HG02678 (cell line): ENCODE results near the gene ENOX1.
"Not testable (repeated sequence)": the region's sequence is repeated elsewhere in the genome, so short reads cannot be mapped to it uniquely, and the experiment has no call there.

Experiments
- ATAC-seq: cut with Tn5 transposase; IDR thresholded peaks from one replicate; pipeline ENCODE4 v1.9.1; 2021; ENCODE audit warnings: mild to moderate bottlenecking, moderate library complexity; ENCODE audit not compliant: unreplicated experiment

The ENOX1 gene

DNA sequence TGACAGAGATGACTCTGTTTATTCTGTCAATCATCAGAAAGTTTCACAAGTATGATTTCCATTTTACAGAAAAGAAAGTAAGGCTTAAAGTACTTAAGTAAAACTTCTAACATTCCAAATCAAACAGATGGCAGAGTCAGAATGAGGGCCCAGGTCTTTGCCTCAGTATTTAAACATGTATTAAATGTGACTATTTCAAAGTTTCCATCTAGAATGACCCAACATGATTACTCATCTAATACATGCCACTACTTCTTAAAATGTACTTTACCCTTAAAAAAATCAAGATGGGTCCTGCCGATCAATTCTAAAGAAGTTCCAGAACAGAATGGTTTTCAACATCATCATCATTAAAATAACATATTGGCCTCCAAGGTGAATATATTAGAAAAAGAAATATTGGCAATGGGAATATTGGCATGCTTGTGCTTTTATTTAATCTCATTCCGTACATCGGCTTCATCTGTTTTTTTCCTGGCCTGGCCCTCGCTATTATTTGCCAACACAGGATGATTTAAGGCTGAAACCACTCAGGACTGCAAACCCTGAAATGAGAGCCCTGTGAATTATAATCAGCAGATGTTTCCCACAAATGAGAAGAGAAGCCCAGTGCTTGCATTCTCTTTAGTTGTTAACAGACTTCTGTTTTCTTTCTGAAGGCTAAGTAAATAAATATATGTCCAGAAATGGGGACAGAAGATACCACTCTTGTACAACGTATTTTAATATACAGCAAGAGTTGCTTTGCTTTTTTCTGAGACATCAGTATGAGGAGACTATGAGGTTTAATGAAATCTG, 423.4 kb downstream of the ENOX1 start:
- no peak for ATAC-seq

- no peak for ATAC-seq
Observed at GRCh38 chr13:43362556-43362955, 424.2 kb downstream of the ENOX1 start.

DNA sequence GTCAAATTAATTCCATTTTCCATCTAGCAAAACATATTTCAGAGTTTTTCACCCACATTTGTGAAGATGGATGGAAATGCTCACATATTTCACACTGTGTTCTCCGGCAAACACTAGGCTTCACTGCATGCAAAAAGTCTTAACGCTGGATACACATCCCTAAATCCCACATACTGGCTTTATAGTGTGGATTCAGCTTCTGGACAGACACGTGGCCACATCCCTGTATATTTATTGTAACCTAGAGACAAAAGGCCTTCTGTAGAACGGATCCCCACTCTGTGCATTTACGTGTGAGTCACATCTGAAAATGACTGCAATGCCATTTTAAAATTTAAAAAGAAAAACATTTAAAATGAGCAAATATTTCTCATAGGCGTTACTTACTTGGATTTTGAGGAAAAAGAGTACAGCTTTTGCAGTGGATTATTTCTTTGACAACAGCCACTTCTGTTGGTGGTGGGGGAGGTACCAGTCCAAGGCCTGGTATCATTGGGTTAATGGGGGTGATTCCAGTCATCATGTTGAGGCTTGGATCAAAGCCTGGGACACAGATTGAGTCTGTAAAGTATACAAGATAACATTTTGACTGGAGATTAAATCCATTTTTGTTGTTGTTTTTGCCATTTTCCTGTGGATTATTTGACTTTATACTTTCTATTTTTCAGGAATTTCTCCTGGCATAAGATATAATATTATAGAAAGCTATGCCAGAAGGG, 425.7 kb downstream of the ENOX1 start:
- ATAC-seq = no peak

DNA sequence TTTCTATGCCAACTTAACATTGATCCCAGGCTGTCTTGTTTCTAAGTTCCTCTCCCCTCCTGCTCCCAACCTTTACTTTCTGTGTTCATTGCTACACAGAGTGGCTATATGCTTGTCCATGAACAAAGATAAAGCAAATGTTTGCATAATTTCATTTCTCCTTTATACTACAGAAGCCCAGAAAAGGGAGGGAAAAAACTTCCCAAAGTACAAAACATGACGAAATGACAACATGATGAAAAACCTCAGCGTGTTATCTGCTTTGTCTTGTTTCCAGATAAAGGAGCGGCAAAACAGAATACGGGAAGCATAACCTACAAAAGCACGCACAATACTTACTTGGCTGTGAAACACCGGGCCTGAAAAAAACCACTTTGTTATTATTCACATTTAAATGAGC, 426.6 kb downstream of the ENOX1 start:
- ATAC-seq = no peak

DNA sequence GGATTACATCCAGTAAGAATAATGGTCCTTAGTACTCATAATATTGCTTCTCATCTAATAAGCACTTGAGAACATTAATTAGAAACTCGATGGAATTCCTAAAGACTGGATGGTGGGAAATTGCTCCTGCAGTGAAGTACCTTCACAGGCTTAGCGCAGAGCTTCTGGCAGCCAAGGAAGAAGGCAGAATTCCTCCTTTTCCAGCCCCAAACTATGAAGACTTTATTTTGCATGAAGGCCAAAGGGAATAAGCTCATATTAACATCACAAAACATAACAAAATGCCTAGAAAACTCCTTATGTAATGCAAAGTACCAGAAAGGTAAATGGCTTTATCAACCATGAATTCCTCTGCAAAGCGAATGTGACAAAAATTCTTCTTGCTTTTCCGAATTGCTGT, 427.2 kb downstream of the ENOX1 start:
- ATAC-seq = no peak

DNA sequence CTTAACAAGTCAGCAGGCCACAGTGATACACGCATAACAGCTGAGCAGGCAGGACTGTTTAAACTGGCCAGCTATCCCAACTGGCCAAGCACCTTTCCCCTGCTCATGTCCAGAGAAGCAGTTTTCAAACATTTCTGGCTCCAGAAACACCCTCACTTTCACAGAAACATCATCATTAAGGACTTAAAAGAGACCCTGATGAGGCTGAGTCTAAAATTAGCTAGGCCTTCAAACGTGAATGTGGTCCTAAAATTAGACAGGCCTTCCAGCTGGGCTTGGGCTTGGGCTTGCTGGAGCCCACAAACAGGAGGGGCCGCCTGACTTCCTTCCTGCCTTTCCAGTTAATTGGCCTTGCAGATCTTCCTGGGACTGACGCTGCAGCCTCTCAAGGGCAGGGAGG, 429.2 kb downstream of the ENOX1 start:
- no peak for ATAC-seq

- no peak for ATAC-seq
Observed at GRCh38 chr13:43356567-43356966, 430.2 kb downstream of the ENOX1 start.

DNA sequence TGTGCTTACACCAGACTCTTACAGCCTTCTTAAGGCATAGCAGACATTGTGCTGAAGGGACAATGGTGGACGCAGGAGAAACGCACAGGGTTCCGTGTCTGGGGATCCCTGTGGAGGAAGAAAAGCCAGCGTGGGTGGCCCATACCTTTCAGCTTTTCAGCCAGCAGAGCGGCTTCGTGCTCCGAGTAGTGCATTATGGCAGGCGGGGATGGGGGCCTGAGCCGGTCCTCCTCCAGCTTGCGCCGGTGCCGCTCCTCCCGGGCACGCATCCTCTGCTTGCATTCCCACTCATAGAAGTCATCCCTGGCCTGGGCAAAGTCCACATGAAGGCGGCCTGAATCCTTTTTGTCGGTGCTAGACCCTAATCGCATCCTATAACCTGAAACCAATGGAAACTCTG, 431.0 kb downstream of the ENOX1 start:
- ATAC-seq = no peak

DNA sequence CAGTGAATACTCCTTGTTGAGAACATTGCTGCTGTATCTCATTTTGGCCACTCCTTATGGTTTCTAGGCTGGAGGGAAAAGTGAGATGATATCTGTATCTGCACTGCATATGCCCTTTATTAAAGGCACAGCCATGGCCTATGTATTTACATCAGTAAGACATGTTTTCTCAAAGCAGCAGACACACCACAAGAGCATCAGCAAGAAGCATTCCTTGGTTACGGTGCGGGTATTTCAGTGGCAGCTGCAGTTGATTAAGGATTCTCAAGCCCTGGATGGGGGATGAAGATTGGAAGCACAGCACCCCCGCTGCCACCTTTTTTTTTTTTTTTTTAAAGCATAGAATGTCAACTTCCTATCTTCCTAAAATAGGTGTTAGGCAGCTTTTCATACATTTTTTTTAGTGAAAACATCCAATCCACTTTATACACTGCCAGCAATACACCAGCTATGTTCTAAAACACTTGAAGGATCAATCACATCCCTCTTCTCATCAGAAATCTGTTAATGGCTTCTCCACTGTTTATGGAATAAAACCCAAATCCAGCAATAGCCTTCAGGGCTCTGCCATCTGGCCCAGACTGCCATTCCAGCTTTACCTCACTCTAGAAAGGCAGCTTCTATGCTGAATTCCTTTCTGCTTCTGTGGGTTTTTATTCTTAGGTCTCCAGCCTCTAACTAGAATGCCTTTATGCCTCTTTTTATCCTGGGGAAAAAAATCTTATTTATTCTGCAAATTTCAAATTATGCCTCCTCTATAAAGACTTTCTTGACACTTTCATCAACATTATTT, 432.4 kb downstream of the ENOX1 start:
- ATAC-seq = no peak

GRCh38 chr13:43353631-43354030, 433.1 kb downstream of the ENOX1 start:
- no peak for ATAC-seq

DNA sequence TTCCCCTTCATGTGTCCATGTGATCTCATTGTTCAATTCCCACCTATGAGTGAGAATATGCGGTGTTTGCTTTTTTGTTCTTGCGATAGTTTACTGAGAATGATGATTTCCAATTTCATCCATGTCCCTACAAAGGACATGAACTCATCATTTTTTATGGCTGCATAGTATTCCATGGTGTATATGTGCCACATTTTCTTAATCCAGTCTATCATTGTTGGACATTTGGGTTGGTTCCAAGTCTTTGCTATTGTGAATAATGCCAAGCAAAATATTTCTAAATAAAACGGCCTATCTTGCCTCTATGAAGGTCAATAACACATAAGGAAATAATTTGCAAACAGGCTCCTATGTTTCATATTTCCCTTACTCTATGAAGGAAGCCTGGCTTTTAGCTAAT, 435.2 kb downstream of the ENOX1 start:
- ATAC-seq = not testable (repeated sequence)

DNA sequence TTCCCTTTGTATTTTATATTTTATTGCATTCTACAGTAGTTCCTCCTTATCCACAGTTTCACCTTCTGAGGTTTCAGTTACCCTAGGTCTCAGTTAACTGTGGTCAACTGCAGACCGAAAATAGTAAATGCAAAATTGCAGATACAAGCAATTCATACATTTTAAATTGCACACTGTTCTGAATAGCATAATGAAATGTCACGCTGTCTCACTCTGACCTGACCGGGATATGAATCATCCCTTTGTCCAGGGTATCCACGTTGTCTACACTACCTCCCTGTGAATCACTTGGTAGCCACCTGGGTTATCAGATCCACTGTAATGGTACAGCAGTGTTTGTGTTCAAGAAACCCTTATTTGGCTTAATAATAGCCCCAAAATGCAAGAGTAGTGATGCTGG, 438.4 kb downstream of the ENOX1 start:
- ATAC-seq = no peak

DNA sequence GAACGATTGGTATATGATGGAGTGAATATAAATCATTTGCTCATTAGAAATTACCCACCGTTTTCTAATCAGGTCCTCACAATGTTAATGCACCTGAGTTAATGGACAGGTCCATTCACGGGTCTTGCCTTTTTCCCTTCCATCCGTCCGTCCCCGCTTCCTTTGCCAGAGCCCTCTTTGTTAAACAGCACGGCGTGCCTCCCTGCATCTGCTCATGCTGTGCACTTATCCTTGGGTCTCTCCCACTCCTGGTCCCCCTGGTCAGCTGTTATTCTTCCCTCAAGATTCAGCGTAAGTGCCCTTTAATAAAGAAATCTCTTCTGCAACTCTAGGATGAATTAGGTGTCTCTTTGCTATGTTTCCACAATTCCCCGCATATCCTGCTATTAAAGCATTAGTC, 438.9 kb downstream of the ENOX1 start:
- ATAC-seq = no peak

- ATAC-seq = no peak
Observed at GRCh38 chr13:43346427-43346826, 440.3 kb downstream of the ENOX1 start.

GRCh38 chr13:43343645-43344044, 443.1 kb downstream of the ENOX1 start:
- ATAC-seq = no peak

DNA sequence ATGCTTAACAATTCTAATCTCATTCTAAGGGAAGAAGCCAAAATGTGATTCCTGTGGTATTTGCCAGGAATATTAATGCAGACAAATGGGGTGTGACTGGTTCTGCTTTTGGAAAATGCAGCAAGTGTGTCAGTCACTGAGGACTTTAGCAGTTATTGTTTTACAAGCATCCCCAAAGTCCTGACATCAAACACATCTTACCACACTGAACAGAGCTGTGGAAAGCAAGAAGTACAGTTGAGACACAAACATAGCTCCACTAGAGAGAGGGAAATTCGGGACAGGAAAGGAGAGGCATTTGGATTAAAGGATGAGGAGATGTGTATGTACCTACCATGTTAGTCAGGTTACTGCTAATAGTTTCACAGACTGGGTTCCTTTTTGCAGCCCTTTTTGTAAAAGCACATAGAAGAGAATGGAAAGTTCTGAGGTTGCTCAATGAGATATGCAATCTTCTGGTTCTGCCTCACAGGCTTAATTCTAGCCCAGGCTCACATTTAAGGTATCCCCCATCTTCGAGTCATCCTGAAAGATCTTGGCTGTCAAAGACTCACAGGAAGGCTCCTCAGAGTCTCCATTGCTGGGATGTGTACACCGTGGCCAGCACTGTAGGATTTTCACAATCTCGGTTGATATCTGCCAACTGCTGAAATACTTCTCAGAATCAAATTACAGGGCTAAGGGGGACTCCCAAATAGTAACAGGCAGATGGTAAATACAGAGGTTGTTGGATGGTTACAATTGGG, 446.8 kb downstream of the ENOX1 start:
- ATAC-seq = no peak

DNA sequence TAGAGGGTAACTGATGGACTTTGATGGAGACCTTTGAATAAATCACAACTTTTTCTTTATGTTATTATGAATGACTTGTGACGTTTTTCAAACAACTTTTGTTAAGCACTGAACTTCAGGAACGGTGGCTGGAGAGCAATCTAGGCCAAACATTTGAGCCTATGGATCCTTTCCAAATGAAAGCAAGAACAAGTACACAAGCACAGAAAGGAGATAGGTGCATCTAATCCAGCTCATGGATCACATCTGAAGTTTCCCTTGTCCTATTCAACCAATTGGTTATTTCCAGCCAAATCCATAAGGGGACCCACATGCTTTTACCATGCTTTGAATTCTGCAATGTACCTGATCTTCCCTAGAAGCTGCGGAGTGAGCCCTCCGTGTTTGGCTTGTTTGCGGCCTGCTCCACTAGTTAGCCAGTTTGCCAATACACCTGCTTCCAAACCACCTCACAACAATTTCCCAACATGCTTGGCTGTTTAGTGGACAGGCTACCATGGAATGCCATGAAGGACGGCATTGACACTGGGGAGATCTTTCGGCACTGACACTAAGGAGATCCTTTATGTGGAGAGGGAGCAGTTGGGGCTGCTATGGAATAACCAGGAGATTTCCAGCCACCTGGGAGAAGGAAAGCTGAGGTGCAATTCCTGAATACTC, 447.5 kb downstream of the ENOX1 start:
- ATAC-seq = no peak

DNA sequence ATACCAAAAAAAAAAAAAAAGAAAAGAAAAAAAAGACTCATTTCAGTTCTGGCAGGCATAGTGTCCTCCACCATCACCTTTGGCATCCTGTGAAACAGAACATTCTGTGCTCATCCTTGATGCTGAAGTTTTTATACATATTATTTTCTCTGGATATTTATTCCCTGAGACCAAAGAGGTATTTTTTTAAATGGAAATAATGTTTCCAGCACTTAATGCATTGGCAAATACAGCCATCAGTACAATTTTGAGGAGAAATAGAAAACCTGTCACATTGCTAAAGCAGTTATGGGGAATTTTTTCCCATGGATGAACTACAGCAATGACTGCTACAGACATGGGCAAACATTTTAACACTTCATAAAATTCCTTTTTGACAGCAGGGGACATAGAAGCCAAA, 451.0 kb downstream of the ENOX1 start:
- ATAC-seq = no peak

GRCh38 chr13:43333176-43333575, 453.6 kb downstream of the ENOX1 start:
- no peak for ATAC-seq

- no peak for ATAC-seq
Observed at GRCh38 chr13:43331672-43332071, 455.1 kb downstream of the ENOX1 start.
